ENCODE data around the gene DMRTC2.
A peak's percentile ranks its signal among the peaks of the same experiment; 100 is the strongest.

The DMRTC2 gene

GRCh38 chr19:41882568-41883462 lies 38.0 kb downstream of the DMRTC2 start, which contains the start of gene ARHGEF1:
TSS of gene ARHGEF1 (plus strand) at chr19:41883184. CDS start at chr19:41888083, 4,899 bp downstream.
- CTCF ChIA-PET, result interaction anchor here (1.0 to 8.2 kb wide), 6 partner anchors 9 to 69 kb away, joined by 3 to 60 read pairs (median 4); partner anchors contain the start of gene RPS19
- DNase-seq (ENCODE audit: extremely low spot score), result peak; percentile 61

GRCh38 chr19:41883463-41883820 lies 38.6 kb downstream of the DMRTC2 start:
- ChIA-PET POLR2A (interaction anchor here (1.2 kb wide), 1 partner anchor 13 kb away, joined by 3 read pairs; no protein-coding TSS in a partner anchor), CTCF (interaction anchor here (1.2 to 8.2 kb wide), 5 partner anchors 10 to 68 kb away, joined by 3 to 60 read pairs (median 4); partner anchors contain the start of gene RPS19)
- no peak for DNase-seq (ENCODE audit: extremely low spot score)
- TF ChIP-seq CTCF (IDR thresholded peaks at IDR 0.05; ENCODE audit: control extremely low read depth, extremely low read depth, low read depth, missing control alignments), result no peak

More at GRCh38 chr19:41882568-41883462, 38.0 kb downstream of the DMRTC2 start, which contains the start of gene ARHGEF1:
- no peak for TF ChIP-seq CTCF (IDR thresholded peaks at IDR 0.05; ENCODE audit: control extremely low read depth, extremely low read depth, low read depth, missing control alignments)
- POLR2A ChIA-PET, result no interaction called here

- peak; percentile 93 for DNase-seq (ENCODE audit: extremely low spot score)
- POLR2A ChIA-PET, result interaction anchor here (0.6 to 1.2 kb wide), 5 partner anchors 11 to 60 kb away, joined by 3 to 4 read pairs (median 4); no protein-coding TSS in a partner anchor
- CTCF ChIA-PET, result interaction anchor here (1.0 to 8.2 kb wide), 6 partner anchors 11 to 74 kb away, joined by 3 to 60 read pairs (median 4); partner anchors contain the start of gene RPS19
- peak; percentile 8 for TF ChIP-seq CTCF (IDR thresholded peaks at IDR 0.05; ENCODE audit: control extremely low read depth, extremely low read depth, low read depth, missing control alignments)
Observed at GRCh38 chr19:41883821-41884733, 39.2 kb downstream of the DMRTC2 start.

- TF ChIP-seq CTCF (IDR thresholded peaks at IDR 0.05; ENCODE audit: control extremely low read depth, extremely low read depth, low read depth, missing control alignments), result no peak
- CTCF ChIA-PET, result interaction anchor here (0.7 to 8.2 kb wide), 10 partner anchors 9 to 65 kb away, joined by 3 to 60 read pairs (median 4); no protein-coding TSS in a partner anchor
- POLR2A ChIA-PET, result interaction anchor here (0.6 to 1.7 kb wide), 9 partner anchors 12 to 58 kb away, joined by 3 to 7 read pairs (median 4); partner anchors contain the start of genes ERFL and RPS19
- peak; percentile 62 for DNase-seq (ENCODE audit: extremely low spot score)
Observed at GRCh38 chr19:41886761-41887710, 42.2 kb downstream of the DMRTC2 start.

GRCh38 chr19:41887711-41888382 lies 43.0 kb downstream of the DMRTC2 start:
- peak; percentile 62 for TF ChIP-seq CTCF (IDR thresholded peaks at IDR 0.05; ENCODE audit: control extremely low read depth, extremely low read depth, low read depth, missing control alignments)
- POLR2A ChIA-PET, result interaction anchor here (0.6 to 1.7 kb wide), 4 partner anchors 12 to 57 kb away, joined by 3 to 4 read pairs (median 3); no protein-coding TSS in a partner anchor
- CTCF ChIA-PET, result interaction anchor here (1.1 to 8.2 kb wide), 9 partner anchors 13 to 64 kb away, joined by 3 to 60 read pairs (median 4); no protein-coding TSS in a partner anchor
- DNase-seq (ENCODE audit: extremely low spot score), result peak; percentile 75

Measured in GM10248 (cell line).